Retinal pigment epithelial cell (primary cell): ENCODE results near the gene KCNJ6.
A peak's percentile ranks its signal among the peaks of the same experiment; 100 is the strongest.

Experiments used
- DNase-seq: peaks from one replicate; pipeline ENCODE4 v3.0.0-alpha.2; 2010; ENCODE audit warnings: low read depth
- H3K4me3 ChIP-seq: 2 replicates; pipeline ENCODE4 v1.5.1; 2011; ENCODE audit warnings: mild to moderate bottlenecking, low read length, control low read depth, moderate library complexity
- TF ChIP-seq, protein P1 (sequence below): conservative IDR thresholded peaks from 2 replicates; pipeline ENCODE4 v1.5.1; 2011; ENCODE audit warnings: low read depth, low read length, control low read depth, inconsistent platforms

The KCNJ6 gene

DNA sequence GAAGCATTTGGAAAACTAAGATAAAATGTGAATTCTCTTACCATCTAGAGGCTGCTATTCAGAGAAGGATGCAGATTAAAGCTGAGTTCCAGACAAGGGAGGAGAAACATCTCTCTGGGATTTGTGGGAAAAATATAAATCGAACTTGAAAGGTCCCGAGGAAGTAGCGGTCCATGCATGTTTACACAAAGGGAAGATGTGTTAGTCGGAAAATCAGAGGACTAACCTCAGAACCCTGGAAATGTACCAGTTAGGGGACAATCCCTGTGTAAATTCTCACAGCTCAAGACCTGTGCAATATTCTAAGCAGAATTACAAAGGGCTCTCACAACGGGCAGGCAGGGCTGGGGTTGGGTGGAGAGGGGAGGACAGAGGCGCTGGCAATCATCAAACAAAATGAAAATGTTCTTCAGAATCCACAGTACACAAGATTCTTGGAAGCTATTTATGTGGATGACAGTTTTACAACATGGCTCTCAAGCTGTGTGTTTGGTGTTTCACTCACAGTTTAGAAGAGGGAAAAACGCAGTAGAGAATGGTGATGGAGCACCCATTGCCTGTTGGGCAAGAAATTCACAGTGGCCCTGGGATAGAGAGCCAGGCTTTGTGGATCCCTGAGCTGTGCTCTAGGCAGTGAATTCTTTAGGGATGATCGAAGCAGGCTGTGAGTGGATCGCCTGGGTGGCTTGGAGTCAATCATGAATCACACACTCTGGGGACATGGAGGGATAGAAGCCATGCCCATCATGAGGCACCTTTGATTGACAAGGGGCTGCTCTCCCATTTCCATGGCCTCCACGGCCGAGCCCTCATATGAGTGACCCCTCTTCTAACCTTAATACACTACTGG is 47.6 kb downstream of the KCNJ6 start:
- DNase-seq: no peak

DNA sequence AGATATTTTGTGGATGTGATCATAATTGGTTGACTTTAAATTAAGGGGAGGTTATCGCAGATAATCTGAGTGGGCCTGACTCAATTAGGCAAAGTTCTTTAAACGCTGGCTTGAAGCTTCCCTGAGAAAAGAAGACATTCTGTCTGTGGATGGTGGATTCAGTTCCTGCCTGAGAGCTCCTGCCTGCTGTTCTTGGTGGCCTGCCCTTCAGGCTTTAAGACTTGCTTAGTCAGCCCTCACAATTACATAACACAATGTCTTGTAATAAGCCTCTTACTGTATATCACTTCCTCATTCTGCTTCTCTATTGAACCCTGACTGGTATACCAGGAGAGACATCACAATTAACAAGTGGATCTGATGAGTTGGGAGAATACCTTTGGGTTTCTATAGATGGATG is 50.2 kb downstream of the KCNJ6 start:
- DNase-seq: no peak
- TF ChIP-seq, protein P1, sequence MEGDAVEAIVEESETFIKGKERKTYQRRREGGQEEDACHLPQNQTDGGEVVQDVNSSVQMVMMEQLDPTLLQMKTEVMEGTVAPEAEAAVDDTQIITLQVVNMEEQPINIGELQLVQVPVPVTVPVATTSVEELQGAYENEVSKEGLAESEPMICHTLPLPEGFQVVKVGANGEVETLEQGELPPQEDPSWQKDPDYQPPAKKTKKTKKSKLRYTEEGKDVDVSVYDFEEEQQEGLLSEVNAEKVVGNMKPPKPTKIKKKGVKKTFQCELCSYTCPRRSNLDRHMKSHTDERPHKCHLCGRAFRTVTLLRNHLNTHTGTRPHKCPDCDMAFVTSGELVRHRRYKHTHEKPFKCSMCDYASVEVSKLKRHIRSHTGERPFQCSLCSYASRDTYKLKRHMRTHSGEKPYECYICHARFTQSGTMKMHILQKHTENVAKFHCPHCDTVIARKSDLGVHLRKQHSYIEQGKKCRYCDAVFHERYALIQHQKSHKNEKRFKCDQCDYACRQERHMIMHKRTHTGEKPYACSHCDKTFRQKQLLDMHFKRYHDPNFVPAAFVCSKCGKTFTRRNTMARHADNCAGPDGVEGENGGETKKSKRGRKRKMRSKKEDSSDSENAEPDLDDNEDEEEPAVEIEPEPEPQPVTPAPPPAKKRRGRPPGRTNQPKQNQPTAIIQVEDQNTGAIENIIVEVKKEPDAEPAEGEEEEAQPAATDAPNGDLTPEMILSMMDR: no peak
- no peak overlapping the region for H3K4me3 ChIP-seq

More for the DNA sequence above, 47.6 kb downstream of the KCNJ6 start:
- TF ChIP-seq, protein P1: no peak
- no peak overlapping the region for H3K4me3 ChIP-seq

DNA sequence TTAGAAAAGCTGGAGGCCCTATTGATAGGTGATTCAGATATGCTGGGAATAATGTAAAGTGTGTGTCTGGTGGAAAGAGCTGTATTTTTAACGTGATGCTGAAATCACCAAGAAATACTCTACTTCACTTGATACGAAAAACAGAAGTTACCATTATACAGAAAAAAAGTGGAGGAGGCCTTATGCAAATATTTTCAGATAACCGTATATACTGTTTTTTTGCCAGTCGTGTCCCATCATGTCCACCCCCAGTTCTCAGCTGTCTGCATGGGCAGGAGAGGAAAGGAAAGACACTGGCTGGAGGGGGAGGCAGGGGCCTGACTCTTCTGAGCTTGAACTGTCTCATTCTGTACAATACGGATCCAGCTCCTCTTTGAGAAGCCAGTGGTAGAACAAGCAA is 51.1 kb downstream of the KCNJ6 start:
- DNase-seq: no peak

DNA sequence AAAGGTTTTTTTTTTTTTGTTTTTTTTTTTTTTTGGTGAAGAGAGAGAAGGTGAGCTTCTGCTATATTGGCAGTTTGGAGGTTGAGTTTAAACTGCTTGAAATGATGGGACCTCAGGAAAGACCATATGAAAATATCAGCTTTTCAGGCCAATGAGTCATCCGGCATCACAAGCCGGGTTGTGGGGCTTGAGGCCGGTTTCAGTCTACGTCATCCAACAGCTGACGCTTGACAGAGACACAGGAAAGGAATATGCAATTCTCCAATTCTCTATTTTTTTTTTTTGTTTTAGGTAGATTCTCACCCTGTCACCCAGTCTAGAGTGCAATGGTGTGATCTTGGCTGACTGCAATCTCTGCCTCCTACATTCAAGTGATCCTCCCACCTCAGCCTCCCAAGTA is 52.4 kb downstream of the KCNJ6 start:
- peak; percentile 7 for DNase-seq
- TF ChIP-seq, protein P1: no peak
- no peak overlapping the region for H3K4me3 ChIP-seq

More for the DNA sequence above, 51.1 kb downstream of the KCNJ6 start:
- TF ChIP-seq, protein P1: no peak
- H3K4me3 ChIP-seq: no peak overlapping the region

DNA sequence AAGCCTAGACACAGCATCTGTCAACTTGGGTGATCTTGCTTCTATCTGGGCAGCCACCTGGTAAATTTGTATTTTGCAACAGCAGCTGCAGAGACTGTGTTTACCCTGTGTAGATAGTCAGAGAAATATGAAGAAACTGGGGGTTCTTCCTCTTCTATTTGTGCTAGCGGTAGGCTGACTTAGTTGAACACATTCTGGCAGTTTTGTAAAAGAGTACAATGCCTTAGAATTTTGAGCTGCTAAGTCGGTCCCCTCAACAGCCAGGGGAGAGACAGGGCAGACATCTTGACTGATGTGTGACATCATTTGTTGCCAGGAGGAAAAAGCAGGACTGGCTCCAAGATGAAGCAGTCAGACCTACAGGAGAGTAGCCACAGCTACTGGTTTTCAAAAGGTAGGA is 53.7 kb downstream of the KCNJ6 start:
- DNase-seq: no peak
- TF ChIP-seq, protein P1: no peak
- H3K4me3 ChIP-seq: no peak overlapping the region

DNA sequence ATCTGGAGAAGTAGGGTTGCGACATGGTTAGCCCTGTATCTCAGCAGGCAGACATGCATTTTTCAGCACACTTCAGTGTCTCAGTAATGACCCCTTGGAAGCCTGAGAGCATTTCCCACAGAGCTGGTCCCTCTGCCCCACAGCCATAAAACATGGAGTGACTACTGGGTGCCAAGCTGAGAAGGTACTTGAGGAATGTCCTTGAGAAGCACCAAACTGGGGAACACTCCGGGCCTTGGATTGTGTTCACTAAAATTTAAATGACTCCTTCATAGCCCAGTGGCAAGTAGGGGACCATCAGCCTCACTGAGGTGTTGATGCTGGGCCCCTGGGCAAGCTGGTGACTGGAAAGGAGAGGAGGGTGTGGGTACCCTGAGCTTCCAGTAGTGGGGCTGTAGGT is 54.7 kb downstream of the KCNJ6 start:
- TF ChIP-seq, protein P1: no peak
- H3K4me3 ChIP-seq: no peak overlapping the region
- DNase-seq: no peak

DNA sequence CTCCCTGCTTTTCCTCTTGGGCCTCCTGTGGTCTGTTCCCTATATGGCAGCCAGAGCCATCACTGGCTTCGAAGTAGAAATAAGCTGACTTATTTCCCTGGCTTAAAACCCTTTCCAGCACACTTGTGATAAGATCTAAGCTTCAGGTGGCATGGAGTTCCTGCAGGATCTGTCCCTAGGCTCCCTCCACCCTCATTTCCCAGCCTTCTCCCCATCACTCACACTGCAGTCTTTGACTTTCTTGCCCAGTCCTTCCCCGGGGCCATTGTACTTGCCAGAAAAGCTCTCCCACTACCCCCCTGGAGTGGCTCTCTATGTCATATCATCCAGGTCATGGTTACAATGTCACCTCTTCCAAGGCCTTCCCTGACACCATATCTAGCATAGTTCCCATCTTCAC is 55.8 kb downstream of the KCNJ6 start:
- no peak for DNase-seq
- TF ChIP-seq, protein P1: no peak
- no peak overlapping the region for H3K4me3 ChIP-seq
